ENCODE measurements around the gene SLC12A9. TPM values are rescaled to one million over a fixed set of nuclear protein-coding genes. Genes with fewer than 3 reads are reported as not detected.

The SLC12A9 gene
- total and polyA plus RNA-seq, 2 donors (not counting 1 experiment from before 2014, with no cell fraction given): 80.0 to 80.1 TPM

GRCh38 chr7:100892364-100893317 is 40.1 kb downstream of the SLC12A9 start:
- no peak overlapping the region for H3K27ac Mint-ChIP-seq

More at GRCh38 chr7:100892364-100893317, 40.1 kb downstream of the SLC12A9 start:
- peaks cover 0 to 5% of the 10 kb centered on the region in 2 experiments for H3K36me3 ChIP-seq (replicated peaks in 1 of 2; ENCODE audit: control extremely low read depth in 1 of 2, control insufficient read depth in 1 of 2, extremely low read depth in 1 of 2, insufficient read depth in 2 of 2, low read length in 1 of 2)
- no peak overlapping the region for H3K9ac ChIP-seq (ENCODE audit: low read length)
- no peak for TF ChIP-seq EZH2 (IDR thresholded peaks at IDR 0.05; ENCODE audit: borderline replicate concordance, insufficient read depth, low read depth, low read length, poor library complexity, severe bottlenecking)
- TF ChIP-seq CTCF (IDR thresholded peaks at IDR 0.05): no peak
- peaks cover 14% of the 10 kb centered on the region for H3K79me2 ChIP-seq (ENCODE audit: control insufficient read depth, insufficient read depth, low read length)
- ATAC-seq (ENCODE audit: low read depth) (no peak), DNase-seq (no peak)
- no peak overlapping the region for H3K4me2 ChIP-seq (replicated peaks; ENCODE audit: low read depth, low read length, poor library complexity, severe bottlenecking)
- intact Hi-C loops (cut with micrococcal nuclease): loop anchor here (10.0 kb wide), 1 partner anchor 252 kb away; no protein-coding TSS in a partner anchor
- CTCF ChIA-PET: interaction anchor here (1.0 kb wide), 1 partner anchor 168 kb away, joined by 4 read pairs; no protein-coding TSS in a partner anchor
- H3K9me3 Mint-ChIP-seq (ENCODE audit: insufficient read depth): no peaks in the 10 kb centered on the region
- H3K9me3 ChIP-seq (ENCODE audit: control extremely low read depth in 1 of 3, control insufficient read depth in 2 of 3, insufficient read depth in 1 of 3, low read length in 2 of 3): peaks cover 0 to 18% (median 0%) of the 10 kb centered on the region in 3 donors
- H3K27me3 ChIP-seq (replicated peaks in 1 of 4; ENCODE audit: control extremely low read depth in 1 of 4, control insufficient read depth in 3 of 4, insufficient read depth in 4 of 4, low read length in 3 of 4): peaks cover 0 to 68% (median 23%) of the 10 kb centered on the region in 4 experiments
- H3K4me3 ChIP-seq (ENCODE audit: control extremely low read depth in 1 of 5, extremely low read depth in 1 of 5, insufficient read depth in 1 of 5, low read depth in 2 of 5, low read length in 4 of 5): no peak overlapping the region
- 86% methylated on average over 36 of the region's 44 CpGs for WGBS (ENCODE audit: insufficient coverage)
- no peak overlapping the region for H2AFZ ChIP-seq (ENCODE audit: insufficient read depth, low read depth, low read length, poor library complexity, severe bottlenecking)
- H4K20me1 ChIP-seq (ENCODE audit: control insufficient read depth, insufficient read depth, low read length, poor library complexity, severe bottlenecking): peaks cover 14% of the 10 kb centered on the region
- no peak overlapping the region for H3K27ac ChIP-seq (ENCODE audit: low read length in 2 of 2)
- H3K4me3 Mint-ChIP-seq: peak overlapping the region; percentile 64
- peaks cover 29% of the 10 kb centered on the region for H3K27me3 Mint-ChIP-seq
- peaks cover 36% of the 10 kb centered on the region for H3K4me1 Mint-ChIP-seq
- POLR2A ChIA-PET: no interaction called here
- peaks cover 48 to 51% of the 10 kb centered on the region in 2 donors for H3K4me1 ChIP-seq (ENCODE audit: control insufficient read depth in 2 of 2, insufficient read depth in 2 of 2, low read length in 2 of 2)

Measured in B cell (primary cell).